Chondrocyte (in vitro differentiated cells): ENCODE measurements around the gene CPA1. TPM values are rescaled to one million over a fixed set of nuclear protein-coding genes. Genes with fewer than 3 reads are reported as not detected.

ENCODE experiments used
- DNase-seq: peaks from one replicate; pipeline ENCODE4 v3.0.0; 2021; ENCODE audit warnings: mixed read lengths, low spot score
- H3K27ac Mint-ChIP-seq: one replicate; pipeline ENCODE4 v1.8.0; 2021; ENCODE audit warnings: mild to moderate bottlenecking, moderate library complexity, mixed read lengths; ENCODE audit not compliant: unreplicated experiment
- H3K27me3 Mint-ChIP-seq: 2 replicates; pipeline ENCODE4 v1.8.0; 2021; ENCODE audit warnings: low read depth, mixed read lengths
- H3K36me3 Mint-ChIP-seq: 2 replicates; pipeline ENCODE4 v1.8.0; 2021; ENCODE audit warnings: low read depth, mixed read lengths
- H3K4me1 Mint-ChIP-seq: 2 replicates; pipeline ENCODE4 v1.8.0; 2021; ENCODE audit warnings: low read depth, mild to moderate bottlenecking, mixed read lengths
- H3K4me3 Mint-ChIP-seq: one replicate; pipeline ENCODE4 v1.8.0; 2021; ENCODE audit warnings: mild to moderate bottlenecking, moderate library complexity, mixed read lengths; ENCODE audit not compliant: unreplicated experiment
- H3K9me3 Mint-ChIP-seq: 2 replicates; pipeline ENCODE4 v1.8.0; 2021; ENCODE audit warnings: low read depth, mixed read lengths
- CTCF ChIP-seq: fragments of 200-600 bp; sonication (generic); IDR thresholded peaks from 2 replicates; pipeline ENCODE4 v1.5.0; 2021; ENCODE audit warnings: antibody characterized with exemption, mild to moderate bottlenecking, moderate library complexity
- total RNA-seq: library from RNA; stranded (reverse); gene quantifications from 3 replicates; pipeline ENCODE4 v1.2.1, GENCODE V29; 2021

CPA1 gene
- total RNA-seq, 1 donor from 2014 or later = 0.20 TPM

GRCh38 chr7:130432886-130433285 lies 52.6 kb downstream of the CPA1 start:
- Mint-ChIP-seq H3K9me3 (no peaks in the 10 kb centered on the region), H3K27me3 (no peaks in the 10 kb centered on the region), H3K36me3 (no peaks in the 10 kb centered on the region), H3K4me1 (no peaks in the 10 kb centered on the region), H3K4me3 (no peak overlapping the region), H3K27ac (no peak overlapping the region)
- TF ChIP-seq CTCF = no peak
- DNase-seq = no peak

- H3K9me3 Mint-ChIP-seq = no peaks in the 10 kb centered on the region
Measured at GRCh38 chr7:130433301-130433700, 53.0 kb downstream of the CPA1 start.

GRCh38 chr7:130435311-130435854 lies 55.1 kb downstream of the CPA1 start:
- peaks cover 3% of the 10 kb centered on the region for H3K4me1 Mint-ChIP-seq

More at GRCh38 chr7:130433301-130433700, 53.0 kb downstream of the CPA1 start:
- Mint-ChIP-seq H3K4me3 (no peak overlapping the region), H3K4me1 (no peaks in the 10 kb centered on the region), H3K36me3 (no peaks in the 10 kb centered on the region), H3K27me3 (no peaks in the 10 kb centered on the region), H3K27ac (no peak overlapping the region)
- no peak for DNase-seq
- no peak for TF ChIP-seq CTCF

GRCh38 chr7:130436253-130436652 lies 56.0 kb downstream of the CPA1 start:
- Mint-ChIP-seq H3K27me3 (no peaks in the 10 kb centered on the region), H3K4me3 (no peak overlapping the region)

More at GRCh38 chr7:130435311-130435854, 55.1 kb downstream of the CPA1 start:
- H3K9me3 Mint-ChIP-seq = no peaks in the 10 kb centered on the region
- H3K27me3 Mint-ChIP-seq = no peaks in the 10 kb centered on the region
- DNase-seq = no peak
- no peak for TF ChIP-seq CTCF
- H3K36me3 Mint-ChIP-seq = no peaks in the 10 kb centered on the region
- H3K4me3 Mint-ChIP-seq = no peak overlapping the region
- no peak overlapping the region for H3K27ac Mint-ChIP-seq

More at GRCh38 chr7:130436253-130436652, 56.0 kb downstream of the CPA1 start:
- H3K27ac Mint-ChIP-seq = no peak overlapping the region
- DNase-seq = no peak
- TF ChIP-seq CTCF = no peak
- H3K4me1 Mint-ChIP-seq = peaks cover 11% of the 10 kb centered on the region
- no peaks in the 10 kb centered on the region for H3K36me3 Mint-ChIP-seq
- no peaks in the 10 kb centered on the region for H3K9me3 Mint-ChIP-seq

Other genes starting within 250 kb of the CPA1 start
- 13.2 to 14.8 TPM (median 14.8 TPM) in 3 replicates for gene TMEM209, start 175.1 kb upstream of the CPA1 start, total RNA-seq
- not detected in 3 replicates for gene SSMEM1, start 172.6 kb upstream of the CPA1 start, total RNA-seq
- gene CPA2, start 113.6 kb upstream of the CPA1 start, total RNA-seq = not detected in 3 replicates
- gene CPA4, start 87.3 kb upstream of the CPA1 start, total RNA-seq = 2.1 to 10.3 TPM (median 7.9 TPM) in 3 replicates
- gene CPA5, start 35.7 kb upstream of the CPA1 start, total RNA-seq = not detected in 3 replicates
- gene CEP41, start 60.5 kb downstream of the CPA1 start, total RNA-seq = 10.3 to 13.9 TPM (median 10.4 TPM) in 3 replicates
- gene MEST, start 111.6 kb downstream of the CPA1 start, total RNA-seq = 43.2 to 62.1 TPM (median 58.1 TPM) in 3 replicates